ENCODE data around the gene PNMA5.
"Not testable (repeated sequence)": the region's sequence is repeated elsewhere in the genome, so short reads cannot be mapped to it uniquely, and the experiment has no call there.

Gene PNMA5

DNA sequence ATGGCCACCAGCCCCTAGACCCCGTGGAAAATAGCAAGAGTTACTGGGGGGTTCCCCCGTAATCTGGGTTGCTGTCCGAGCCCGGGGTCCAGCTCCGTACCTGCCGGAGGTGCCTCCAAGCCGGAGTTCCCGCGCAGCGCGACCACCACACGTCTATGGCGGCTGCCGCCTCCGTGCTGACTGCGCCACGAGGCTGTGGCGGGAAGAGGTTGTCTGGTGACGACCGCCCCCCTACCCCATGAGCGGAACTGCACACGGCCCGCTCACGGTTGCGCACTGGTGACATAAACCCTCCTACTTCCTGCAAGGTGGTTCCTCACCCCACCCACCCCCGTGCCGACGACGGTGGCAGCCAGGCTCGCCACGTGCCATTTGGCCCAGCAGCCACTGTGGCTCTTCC lies at the start of gene PNMA5:
Gene PNMA5, minus strand, starts transcription at position 184 of the 400 bp plus-strand sequence. CDS start 2,518 bp downstream, outside the sequence.
- no peak for DNase-seq

DNA sequence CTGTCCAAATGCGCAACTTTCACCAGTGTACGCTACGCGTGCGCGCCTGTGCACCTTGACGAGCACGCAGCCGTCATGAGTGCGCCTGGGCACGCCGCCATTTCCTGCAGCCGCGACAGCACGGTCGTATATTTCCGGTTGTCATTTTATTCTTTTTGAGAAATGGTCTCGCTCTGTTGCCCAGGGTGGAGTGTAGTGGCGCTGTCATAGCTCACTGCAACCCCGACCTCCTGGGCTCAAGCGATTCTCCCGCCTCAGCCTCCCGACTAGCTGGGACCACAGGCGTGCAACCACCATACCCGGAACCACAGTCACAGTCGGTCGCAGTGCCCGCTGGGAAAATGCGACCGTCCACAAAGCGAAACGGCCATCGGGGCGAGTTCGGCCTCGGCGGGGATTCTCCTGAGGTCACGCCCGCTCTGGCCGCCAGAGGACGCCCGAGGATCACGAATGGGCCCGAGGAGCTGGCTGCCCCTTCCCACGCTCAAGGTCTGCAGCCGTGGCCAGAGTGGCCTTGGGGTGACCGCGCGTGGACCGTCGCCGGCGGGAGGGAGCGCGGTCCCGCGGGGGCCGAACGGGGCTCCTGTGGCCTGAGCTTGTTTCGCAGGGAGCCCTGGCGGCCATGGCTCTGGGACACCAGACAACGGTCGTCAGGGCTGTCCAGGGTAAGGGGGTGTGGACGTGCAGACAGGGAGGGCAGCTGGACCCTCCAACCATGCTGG lies 38.6 kb upstream of the PNMA5 start:
- peak; percentile 60 for DNase-seq

DNA sequence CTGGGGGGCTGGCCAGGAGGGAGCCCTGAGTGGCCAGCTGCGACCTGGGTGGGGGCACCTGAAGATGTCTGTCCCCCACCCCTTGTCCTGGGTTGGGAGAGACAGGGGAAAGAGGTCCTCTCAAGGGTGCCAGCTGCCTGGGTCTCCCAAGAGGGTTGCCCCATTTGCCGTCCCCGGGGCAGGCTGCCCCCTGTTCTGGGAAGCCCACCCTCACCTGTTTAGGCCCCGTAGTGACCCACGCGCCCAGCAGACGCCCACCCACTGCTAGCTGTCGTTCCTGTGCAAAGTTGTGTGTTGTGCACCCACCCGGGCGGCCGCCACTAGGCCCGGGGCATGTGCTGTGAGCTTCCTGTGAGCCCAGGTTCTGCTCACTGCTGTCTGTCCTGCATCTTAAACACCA lies 36.9 kb upstream of the PNMA5 start:
- DNase-seq = no peak

DNA sequence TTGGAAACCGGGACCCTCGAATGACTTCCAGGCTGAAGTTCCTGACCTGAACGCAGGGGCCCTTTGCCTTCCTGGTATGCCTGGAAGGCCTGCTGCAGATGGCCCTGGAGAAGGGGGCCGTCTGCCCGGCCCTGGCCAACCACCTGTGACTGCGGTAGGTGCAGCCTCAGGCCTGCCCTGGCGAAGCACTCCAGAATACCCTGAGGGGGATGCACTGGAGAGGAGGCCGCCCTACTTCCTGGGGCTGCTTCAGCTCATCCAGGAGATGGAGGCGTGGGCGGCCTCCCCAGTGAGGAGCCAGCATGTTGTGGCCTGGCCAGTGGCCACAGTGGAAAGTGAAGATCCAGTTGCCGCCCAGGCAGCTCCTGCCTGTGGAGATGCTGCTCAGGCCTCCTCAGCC lies 36.0 kb upstream of the PNMA5 start:
- no peak for DNase-seq

DNA sequence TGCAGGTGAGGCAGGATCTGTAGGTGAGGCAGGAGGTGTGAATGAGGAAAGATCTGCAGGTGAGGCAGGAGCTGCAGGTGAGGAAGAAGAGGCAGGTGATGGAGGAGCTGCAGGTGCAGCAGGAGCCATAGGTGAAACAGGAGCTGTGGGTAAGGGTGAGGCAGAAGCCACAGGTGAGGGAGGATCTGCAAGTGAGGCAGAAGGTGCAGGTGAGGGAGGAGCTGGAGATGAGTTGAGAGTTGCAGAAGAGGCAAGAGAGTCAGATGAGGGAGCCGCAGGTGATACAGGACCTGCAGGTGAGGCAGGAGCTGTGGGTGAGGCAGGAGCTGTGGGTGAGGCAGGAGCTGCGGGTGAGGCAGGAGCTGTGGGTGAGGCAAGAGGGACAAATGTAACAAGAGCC lies 35.2 kb upstream of the PNMA5 start:
- DNase-seq = no peak

DNA sequence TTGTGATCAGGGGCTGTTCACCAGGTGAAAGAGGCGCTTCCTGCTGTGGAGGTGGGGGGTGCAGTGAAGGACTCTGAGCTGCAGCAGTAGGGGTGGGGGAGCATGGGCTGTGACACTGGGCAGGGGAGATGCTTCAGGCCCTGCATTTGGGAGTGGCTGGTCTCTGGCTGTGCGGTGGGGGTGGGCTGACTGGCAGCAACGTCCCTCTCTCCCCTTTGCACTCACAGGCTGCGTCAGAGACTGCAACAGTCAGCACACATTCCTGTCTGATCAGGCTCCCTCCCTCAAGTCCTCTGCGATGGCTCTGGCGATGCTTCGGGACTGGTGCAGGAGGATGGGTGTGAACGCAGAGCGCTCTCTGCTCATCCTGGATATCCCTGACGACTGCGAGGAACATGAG lies 34.6 kb upstream of the PNMA5 start:
- not testable (repeated sequence) for DNase-seq

DNA sequence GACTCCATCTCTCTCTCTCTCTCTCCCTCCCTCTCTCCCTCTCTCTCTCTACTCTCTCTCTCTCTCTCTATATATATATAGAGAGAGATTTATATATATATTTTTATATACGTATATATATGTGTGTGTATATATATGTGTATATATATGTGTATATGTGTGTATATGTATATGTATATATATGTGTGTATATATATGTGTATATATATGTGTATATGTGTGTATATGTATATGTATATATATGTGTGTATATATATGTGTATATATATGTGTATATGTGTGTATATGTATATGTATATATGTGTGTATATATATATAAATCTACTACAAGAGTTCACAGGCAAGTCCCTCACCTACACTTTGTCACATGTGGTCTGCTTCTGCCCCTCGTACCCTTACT lies 32.6 kb upstream of the PNMA5 start:
- not testable (repeated sequence) for DNase-seq

DNA sequence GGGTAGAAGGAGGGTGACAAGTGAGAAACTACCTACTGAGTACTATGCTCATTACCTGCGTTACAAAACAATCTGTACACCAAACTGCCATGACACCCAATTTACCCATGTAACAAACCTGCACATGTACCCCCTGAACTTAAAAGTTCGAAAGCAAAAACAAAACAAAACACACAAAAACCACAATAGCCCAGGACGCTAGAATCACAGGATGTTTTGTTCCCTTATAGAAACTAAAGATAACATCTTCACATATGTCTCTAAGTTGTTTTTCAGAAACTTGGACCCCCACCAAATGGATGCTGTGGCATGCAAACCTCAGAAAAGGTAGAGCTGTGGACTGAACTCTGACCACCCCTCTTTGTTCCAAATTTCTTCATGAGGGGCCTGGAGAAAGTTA lies 25.2 kb upstream of the PNMA5 start:
- no peak for DNase-seq

DNA sequence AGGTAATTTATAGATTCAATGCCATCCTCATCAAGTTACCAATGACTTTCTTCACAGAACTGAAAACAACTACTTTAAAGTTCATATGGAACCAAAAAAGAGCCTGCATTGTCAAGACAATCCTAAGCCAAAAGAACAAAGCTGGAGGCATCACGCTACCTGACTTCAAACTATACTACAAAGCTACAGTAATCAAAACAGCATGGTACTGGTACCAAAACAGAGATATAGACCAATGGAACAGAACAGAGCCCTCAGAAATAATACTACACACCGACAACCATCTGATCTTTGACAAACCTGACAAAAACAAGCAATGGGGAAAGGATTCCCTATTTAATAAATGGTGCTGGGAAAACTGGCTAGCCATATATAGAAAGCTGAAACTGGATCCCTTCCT lies 23.3 kb upstream of the PNMA5 start:
- not testable (repeated sequence) for DNase-seq

DNA sequence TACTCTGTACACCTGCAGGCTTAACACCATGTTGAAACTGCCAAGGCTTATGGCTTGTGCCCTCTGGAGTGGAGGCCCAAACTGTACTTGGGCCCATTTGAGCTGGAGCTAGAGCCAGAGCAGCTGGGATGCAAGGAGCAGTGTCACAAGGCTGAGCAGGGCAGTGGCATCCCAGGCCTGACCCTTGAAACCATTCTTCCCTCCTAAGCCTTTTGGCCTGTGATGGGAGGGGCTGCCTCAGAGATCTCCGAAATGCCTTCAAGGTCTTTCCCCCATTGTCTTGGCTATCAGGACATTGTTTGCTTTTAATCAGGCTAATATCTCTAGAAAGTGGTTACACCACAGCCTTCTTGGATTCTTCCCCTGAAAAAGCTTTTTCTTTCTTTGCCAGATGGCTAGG lies 10.9 kb upstream of the PNMA5 start:
- no peak for DNase-seq

DNA sequence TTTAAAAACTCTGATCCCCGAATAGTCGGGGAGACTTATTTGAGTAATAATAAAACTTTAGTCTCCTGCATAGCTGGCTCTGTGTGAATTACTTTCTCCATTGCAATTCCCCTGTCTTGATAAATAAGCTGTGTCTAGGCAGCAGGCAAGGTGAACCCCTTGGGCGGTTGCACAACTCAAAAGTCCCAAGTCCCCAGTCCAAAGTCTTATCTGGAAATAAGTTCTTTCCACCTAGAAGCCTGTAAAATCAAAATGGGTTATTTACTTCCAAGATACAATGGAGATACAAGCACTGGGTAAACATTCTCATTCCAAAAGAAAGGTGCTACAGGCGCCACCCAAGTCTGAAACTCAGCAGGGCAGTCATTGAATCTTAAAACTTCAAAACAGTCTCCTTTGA lies 10.1 kb upstream of the PNMA5 start:
- DNase-seq = no peak

DNA sequence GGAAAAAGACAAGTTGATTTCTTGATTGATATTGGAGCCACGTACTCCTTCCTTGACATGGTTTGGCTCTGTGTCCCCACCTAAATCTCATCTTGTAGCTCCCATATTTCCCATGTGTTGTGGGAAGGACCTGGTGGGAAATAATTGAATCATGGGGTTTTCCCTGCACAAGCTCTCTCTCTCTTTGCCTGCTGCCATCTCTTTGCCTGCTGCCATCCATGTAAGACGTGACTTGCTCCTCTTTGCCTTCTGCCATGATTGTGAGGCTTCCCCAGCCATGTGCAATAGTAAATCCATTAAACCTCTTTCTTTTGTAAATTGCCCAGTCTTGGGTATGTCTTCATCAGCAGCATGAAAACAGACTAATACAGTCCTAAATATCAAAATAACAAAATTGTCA lies 8.3 kb upstream of the PNMA5 start:
- DNase-seq = not testable (repeated sequence)

DNA sequence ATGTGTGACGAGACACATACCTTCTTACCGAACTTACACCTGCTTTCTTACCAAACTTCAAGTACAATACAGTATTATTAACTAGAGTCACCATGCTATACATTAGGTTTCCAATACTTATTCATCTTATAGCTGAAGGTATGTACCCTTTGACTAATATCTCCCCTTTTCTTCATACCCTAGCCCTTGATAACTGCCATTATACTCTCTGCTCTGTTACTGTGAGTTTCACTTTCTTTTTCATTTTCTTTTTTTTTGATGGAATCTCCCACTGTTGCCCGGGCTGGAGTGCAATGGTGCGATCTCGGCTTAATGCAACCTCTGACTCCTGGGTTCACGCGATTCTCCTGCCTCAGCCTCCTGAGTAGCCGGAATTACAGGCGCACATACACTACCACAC lies 3.4 kb upstream of the PNMA5 start:
- no peak for DNase-seq

DNA sequence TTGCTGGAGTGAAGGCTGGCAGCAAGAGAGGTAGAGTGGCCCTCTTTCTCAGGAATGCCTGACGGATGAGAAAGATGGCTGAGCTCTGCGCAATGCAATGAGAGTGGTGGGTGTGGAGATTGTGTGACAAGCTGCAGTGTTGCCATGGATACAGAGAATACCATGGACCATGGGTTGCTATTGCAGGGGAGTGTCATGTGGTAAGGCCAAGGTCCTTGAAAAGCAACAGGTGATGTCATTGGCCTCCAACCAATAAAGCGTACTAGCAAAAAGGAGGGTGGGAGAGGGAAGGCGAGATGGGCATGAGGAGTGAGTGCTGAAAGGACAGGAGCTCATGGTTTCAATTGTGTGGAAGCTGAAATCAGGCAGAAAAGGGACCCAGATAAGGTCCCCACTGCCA lies 1.8 kb downstream of the PNMA5 start:
- DNase-seq = no peak

DNA sequence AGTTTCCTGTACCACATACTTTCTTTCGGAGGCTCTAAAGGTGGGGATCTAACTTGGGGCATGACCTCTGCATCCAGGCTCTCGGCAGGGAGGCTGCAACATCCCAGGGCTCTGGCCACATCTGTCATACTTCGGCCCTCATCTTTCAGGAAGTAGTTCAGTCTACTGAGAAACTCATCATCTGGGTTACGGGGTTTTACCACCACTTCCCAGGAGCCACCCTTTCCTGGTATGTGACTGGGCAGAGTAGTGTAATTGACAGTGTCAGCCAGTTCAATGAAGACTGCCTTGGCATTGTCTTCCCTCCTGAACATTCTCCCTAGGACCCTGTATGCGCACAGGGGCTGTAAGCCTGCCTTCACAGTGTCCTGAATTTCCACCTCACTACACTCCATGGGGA lies 2.8 kb downstream of the PNMA5 start:
- DNase-seq = no peak

DNA sequence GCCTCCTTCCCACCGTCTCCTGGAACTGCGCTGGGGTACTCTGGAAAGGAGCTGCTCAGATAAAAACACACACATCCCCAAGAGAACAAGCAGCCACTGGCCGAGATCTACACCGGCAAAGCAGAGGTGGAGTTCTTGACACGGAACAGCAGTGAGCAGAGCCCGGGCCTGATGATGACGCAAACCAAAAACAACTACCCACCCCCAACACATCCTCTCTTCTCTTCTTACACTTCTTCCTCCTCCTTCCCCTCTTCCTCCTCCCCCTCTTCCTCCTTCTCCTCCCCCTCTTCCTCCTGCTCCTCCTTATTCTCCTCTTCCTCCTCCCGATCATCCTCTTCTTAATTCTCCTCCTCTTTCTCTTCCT lies 4.6 kb downstream of the PNMA5 start:
- DNase-seq = no peak

DNA sequence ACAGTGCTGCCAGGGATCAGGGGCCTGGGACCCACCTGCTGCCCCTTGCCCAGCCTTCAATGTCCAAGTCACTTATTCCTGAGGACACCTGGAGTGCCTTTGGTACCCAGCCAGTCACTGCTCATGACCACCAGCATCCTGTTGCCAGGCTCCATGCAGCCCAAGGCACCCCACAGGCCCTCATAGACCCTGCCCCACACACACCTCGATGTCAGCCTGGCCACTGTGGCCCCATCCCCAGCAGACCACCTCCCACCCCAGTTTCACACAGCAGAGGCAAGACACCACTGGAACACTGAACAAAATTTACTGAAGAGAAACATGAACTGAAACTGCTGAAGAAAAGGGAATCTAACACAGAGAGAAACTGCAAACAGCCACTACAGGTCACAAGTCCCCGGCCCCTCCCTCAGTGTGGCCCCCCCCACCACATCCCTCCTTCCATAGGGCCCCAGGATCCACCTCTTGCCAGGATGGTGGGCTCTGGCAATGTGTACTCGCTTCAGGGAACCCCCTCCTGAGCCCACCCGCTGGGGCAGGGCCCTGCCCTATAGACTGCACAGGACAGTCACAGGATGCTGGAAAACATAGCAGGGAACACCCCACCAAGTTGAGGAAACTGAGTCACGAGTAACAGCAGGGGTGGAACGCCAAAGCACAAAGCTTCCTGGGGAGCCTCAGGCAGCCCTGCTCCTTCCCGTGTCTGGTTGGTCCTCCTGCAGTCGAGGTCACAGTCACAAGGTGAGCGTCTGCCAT lies 5.2 kb downstream of the PNMA5 start:
- DNase-seq = no peak

DNA sequence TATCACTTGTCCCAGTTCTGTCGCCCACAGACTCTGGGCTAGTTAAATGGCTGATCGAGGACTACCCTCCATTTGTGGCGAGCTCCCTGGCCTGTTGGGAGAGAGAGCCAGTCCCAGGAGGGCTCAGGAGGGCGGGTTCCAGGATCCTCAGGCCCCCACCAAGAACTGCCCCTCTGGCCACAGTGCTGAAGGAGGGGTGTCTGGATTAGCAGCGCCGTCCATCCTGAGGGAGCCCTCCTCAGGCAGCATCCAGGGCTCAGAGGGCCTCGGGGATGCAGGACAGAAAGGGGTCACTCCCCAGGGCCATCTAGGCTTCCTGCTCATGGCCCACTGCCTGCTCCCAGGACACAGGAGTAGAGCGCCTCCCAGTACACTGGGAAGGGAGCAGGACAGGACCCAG lies 6.1 kb downstream of the PNMA5 start:
- no peak for DNase-seq

DNA sequence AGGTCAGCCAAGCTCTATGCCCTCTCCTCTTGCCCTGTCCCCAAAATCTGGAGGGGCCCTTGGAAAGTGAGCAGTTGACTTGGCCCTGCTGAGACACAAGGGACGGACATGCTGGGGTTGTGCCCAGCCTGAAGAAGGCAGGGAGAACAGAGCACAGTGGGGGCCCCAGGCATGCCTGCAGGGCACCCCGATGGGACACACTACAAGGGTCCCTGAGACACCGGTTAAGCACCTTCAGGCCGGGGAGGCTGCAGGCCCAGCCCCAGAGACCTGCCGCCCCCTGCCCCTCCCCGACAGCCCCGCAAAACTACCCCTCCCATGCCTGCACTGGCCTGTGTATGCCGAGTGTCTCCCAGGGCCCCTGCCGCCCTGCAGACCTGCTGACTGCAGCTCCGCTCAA lies 6.8 kb downstream of the PNMA5 start:
- DNase-seq = not testable (repeated sequence)

DNA sequence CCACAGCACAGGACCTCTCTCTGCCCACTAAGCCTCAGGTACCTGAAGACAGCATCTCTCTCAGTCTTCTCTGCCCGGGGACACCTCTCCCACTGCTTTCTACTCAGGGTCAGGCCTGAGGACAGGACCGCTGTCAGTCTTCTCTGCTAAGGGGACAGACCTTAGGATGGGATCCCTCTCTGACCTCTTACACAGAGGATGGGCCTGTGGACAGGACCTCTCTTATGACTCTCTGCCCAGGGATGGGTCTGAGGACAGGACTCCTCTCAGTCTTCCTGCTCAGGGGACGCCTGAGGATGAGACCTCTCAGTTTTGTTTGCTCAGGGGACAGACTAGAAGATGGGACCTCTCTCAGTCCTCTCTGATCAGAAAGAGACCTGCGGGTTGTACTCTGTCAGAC lies 8.5 kb downstream of the PNMA5 start:
- not testable (repeated sequence) for DNase-seq

DNA sequence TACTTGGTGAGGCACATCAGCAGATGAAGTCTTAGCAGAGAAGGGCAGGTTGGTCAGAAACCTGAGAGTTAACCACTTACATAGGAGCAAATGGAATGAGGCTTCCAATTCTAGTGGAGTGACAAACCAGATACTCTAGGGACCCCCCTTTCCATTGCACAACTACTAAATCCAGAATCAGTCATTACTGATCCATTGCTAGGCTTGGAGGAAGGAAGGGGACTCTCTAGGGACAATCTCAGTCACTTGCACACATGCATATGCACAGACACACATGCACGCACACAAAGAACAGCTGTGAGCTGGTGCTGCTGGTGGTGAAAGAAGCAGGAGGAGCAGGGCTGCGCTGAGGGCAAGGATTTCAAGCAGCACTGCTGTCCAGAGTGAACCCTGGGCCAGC lies 25.7 kb downstream of the PNMA5 start:
- no peak for DNase-seq

DNA sequence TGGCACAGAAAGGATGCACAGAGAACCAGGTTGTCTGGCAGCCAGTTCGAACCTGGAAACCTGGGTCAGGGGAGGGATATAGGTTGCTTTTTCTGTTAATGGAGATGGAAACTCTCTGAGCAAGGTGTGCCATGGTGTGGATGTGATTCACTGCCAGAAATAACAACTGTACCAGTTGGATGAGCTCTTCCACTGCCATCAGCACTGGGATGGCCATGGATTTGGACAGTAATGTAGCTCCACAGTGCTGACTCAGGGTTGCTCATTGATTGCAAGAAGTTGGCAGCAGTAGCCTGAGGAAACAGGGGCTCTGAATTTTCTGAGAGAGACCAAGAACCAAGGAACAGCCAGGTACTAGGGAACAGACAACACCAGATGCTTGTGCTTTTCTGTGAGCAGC lies 33.8 kb downstream of the PNMA5 start:
- DNase-seq = no peak

DNA sequence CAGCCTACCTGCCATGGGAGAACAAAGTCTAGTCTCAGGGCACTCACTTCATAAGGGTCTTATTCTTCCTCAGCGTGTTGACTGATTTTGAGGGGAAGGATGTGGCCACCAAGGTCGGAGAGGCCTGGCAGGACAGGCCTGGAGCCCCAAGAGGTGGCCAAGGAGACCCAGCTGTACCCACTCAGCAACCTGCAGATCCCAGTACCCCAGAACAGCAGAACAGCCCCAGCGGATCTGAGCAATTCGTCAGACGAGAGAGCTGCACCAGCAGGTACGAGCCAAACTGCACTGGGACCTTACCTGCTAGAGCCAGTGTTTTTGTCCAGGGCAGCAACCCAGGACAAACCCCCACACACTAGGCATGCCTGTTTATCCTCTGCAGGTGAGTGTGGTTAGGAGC lies 34.3 kb downstream of the PNMA5 start:
- DNase-seq = no peak

DNA sequence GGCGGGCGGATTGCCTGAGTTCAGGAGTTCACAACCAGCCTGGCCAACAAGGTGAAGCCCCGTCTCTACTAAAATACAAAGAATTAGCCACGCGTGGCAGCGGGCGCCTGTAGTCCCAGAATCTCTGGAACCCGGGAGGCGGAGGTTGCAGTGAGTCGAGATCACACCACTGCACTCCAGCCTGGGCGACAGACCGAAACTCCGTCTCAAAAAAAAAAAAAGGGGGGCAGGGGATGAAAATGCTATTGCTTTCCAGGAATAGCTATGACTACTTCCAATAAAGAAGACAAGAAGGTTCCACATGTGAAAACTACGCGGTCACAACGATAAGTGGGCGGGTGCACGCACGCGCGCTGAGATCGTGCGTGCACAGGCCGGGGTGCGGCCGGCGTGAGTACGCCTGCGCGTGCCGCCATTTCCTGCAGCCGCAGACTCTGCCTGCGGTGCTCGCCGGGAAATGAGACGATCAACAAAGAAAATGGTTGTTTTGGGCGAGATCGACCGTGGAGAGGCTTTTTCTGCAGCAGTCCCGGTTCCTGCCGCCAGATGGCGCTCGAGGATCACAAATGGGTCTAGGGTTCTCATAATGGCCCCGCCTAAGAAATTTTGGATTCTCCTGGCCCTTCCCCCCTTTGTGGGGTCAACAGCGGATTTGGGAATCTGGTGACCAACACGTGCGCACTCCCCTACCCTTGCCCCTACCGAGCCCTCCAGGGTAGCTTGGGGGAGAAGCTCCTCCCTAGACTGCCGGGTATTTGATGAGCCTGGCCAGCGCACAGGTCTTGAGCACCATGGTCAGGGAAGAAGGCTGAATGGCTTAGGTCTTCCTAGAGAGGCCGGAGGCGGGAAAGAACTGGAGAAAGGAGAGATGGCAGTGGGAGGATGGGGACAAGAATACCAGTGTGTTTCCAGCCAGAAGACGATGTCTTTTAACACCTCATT lies 35.1 kb downstream of the PNMA5 start:
- peak; percentile 92 for DNase-seq
